Liver (tissue), 9 donors: ENCODE results near the gene PON1. TPM values are rescaled to one million over a fixed set of nuclear protein-coding genes. Genes with fewer than 3 reads are reported as not detected.

Source experiments
- DNase-seq: peaks from one replicate; pipeline ENCODE4 v3.0.0-alpha.2; 2017; ENCODE audit warnings: low spot score
- H3K27ac ChIP-seq, 2 donors: one replicate each; pipeline ENCODE4 v1.7.0; 2013; ENCODE audit warnings: inconsistent platforms in 2 of 2, low read length in 2 of 2, control low read depth in 1 of 2, low read depth in 1 of 2, mild to moderate bottlenecking in 1 of 2
- H3K27me3 ChIP-seq, 4 donors: one replicate each; pipeline versions ENCODE4 v1.6.1 to v1.7.0; 2013; ENCODE audit warnings: low read length in 3 of 4, inconsistent platforms in 1 of 4, mild to moderate bottlenecking in 1 of 4, moderate library complexity in 1 of 4; ENCODE audit not compliant: control insufficient read depth in 4 of 4, insufficient read depth in 4 of 4
- H3K36me3 ChIP-seq, 4 donors: one replicate each; pipeline versions ENCODE4 v1.6.1 to v1.7.0; 2013; ENCODE audit warnings: low read length in 3 of 4, mild to moderate bottlenecking in 3 of 4, low read depth in 1 of 4, moderate library complexity in 1 of 4; ENCODE audit not compliant: control insufficient read depth in 4 of 4, insufficient read depth in 3 of 4
- H3K4me1 ChIP-seq, 4 donors: one replicate each; pipeline versions ENCODE4 v1.6.1 to v1.7.0; 2013; ENCODE audit warnings: low read length in 3 of 4, mild to moderate bottlenecking in 3 of 4, moderate library complexity in 1 of 4; ENCODE audit not compliant: control insufficient read depth in 4 of 4, insufficient read depth in 4 of 4
- H3K4me3 ChIP-seq, 3 donors: one replicate each; pipeline versions ENCODE4 v1.6.1 to v1.7.0; 2013; ENCODE audit warnings: low read length in 3 of 3, control low read depth in 1 of 3, low read depth in 1 of 3, mild to moderate bottlenecking in 1 of 3
- H3K9ac ChIP-seq, 2 donors: one replicate each; pipeline ENCODE4 v1.7.0; 2013; ENCODE audit warnings: low read length in 2 of 2, mild to moderate bottlenecking in 2 of 2, moderate library complexity in 2 of 2, control low read depth in 1 of 2, low read depth in 1 of 2
- H3K9me3 ChIP-seq, 4 donors: one replicate each; pipeline versions ENCODE4 v1.6.1 to v1.7.0; 2013; ENCODE audit warnings: low read length in 3 of 4; ENCODE audit not compliant: control insufficient read depth in 4 of 4
- ATF3 ChIP-seq: IDR thresholded peaks from 2 replicates; pipeline ENCODE4 v1.6.1; 2016; ENCODE audit warnings: antibody characterized with exemption
- EGR1 ChIP-seq, 2 donors: IDR thresholded peaks; 2 replicates each; pipeline ENCODE4 v1.6.1; 2016 to 2018; ENCODE audit warnings: antibody characterized with exemption in 2 of 2, low read depth in 2 of 2
- FOXA1 ChIP-seq: IDR thresholded peaks from 2 replicates; pipeline ENCODE4 v1.6.1; 2016; ENCODE audit warnings: antibody characterized with exemption
- FOXA2 ChIP-seq: IDR thresholded peaks from 2 replicates; pipeline ENCODE4 v1.6.1; 2016; ENCODE audit warnings: antibody characterized with exemption
- GABPA ChIP-seq, 2 donors: IDR thresholded peaks in 1 of 2; conservative IDR thresholded peaks in 1 of 2; 2 replicates each; pipeline ENCODE4 v1.6.1; 2016; ENCODE audit warnings: antibody characterized with exemption in 2 of 2, mild to moderate bottlenecking in 1 of 2, moderate library complexity in 1 of 2
- HNF4G ChIP-seq: IDR thresholded peaks from 2 replicates; pipeline ENCODE4 v1.6.1; 2016; ENCODE audit warnings: antibody characterized with exemption
- JUND ChIP-seq, 2 donors: IDR thresholded peaks; 2 replicates each; pipeline ENCODE4 v1.6.1; 2016; ENCODE audit warnings: antibody characterized with exemption in 2 of 2
- MAX ChIP-seq: IDR thresholded peaks from 2 replicates; pipeline ENCODE4 v1.6.1; 2016; ENCODE audit warnings: antibody characterized with exemption
- NR2F2 ChIP-seq: IDR thresholded peaks from 2 replicates; pipeline ENCODE4 v1.6.1; 2016; ENCODE audit warnings: antibody characterized with exemption
- RAD21 ChIP-seq, 2 donors: IDR thresholded peaks; 2 replicates each; pipeline ENCODE4 v1.6.1; 2016; ENCODE audit warnings: antibody characterized with exemption in 2 of 2, mild to moderate bottlenecking in 2 of 2
- REST ChIP-seq: IDR thresholded peaks from 2 replicates; pipeline ENCODE4 v1.6.1; 2016; ENCODE audit warnings: antibody characterized with exemption, mild to moderate bottlenecking
- RXRA ChIP-seq, 2 donors: IDR thresholded peaks; 2 replicates each; pipeline ENCODE4 v1.6.1; 2017 to 2018; ENCODE audit warnings: antibody characterized with exemption in 2 of 2, mild to moderate bottlenecking in 1 of 2
- SP1 ChIP-seq: IDR thresholded peaks from 2 replicates; pipeline ENCODE4 v1.6.1; 2018; ENCODE audit warnings: antibody characterized with exemption, mild to moderate bottlenecking
- TAF1 ChIP-seq: conservative IDR thresholded peaks from 2 replicates; pipeline ENCODE4 v1.6.1; 2016; ENCODE audit warnings: antibody characterized with exemption, mild to moderate bottlenecking
- WGBS: extraction: QIAGEN DNeasy Blood & Tissue Kit; methylation state at CpG from one replicate; pipeline ENCODE4 v1.1.7; 2013; 5-methylcytosine and 5-hydroxymethylcytosine counted together
- polyA plus RNA-seq, 2 donors: library from polyadenylated mRNA; stranded (reverse) in 1 of 2; unstranded in 1 of 2; fragments of 200-250 nt in 1 of 2; fragments of >200 nt in 1 of 2; fragmentation: Nextera tagmentation in 1 of 2; extraction: Ambion mirVana in 1 of 2; gene quantifications; one replicate each; pipeline versions ENCODE4 v1.2.1 to v1.2.3, GENCODE V29; 2013 to 2015
- total RNA-seq, 2 donors: library from RNA; depleted of rRNA; stranded (reverse); fragments of >200 nt; gene quantifications; one replicate each; pipeline ENCODE4 v1.2.3, GENCODE V29; 2014
- TF ChIP-seq, protein P1 (sequence below): fragments of 150-350 bp; IDR thresholded peaks from 2 replicates; pipeline ENCODE4 v1.5.1; 2017; ENCODE audit warnings: improper control_type of control experiment, low read depth, low read length; ENCODE audit not compliant: missing input control
- TF ChIP-seq, protein P2 (sequence below): IDR thresholded peaks from 2 replicates; pipeline ENCODE4 v1.6.1; 2016; ENCODE audit warnings: antibody characterized with exemption
- donor health status: healthy.
- donor health status: healthy.
- donor health status: healthy.
- donor health status: healthy.
- donor health status: healthy.

PON1 gene
- total and polyA plus RNA-seq, 4 donors = 54.8 to 1,101 (median 207) TPM

- Histone ChIP-seq H3K9ac (no peak overlapping the region), H3K4me1 (no peaks in the 10 kb centered on the region), H3K27me3 (no peaks in the 10 kb centered on the region), H3K9me3 (no peaks in the 10 kb centered on the region), H3K4me3 (no peak overlapping the region), H3K36me3 (no peaks in the 10 kb centered on the region), H3K27ac (no peak overlapping the region)
- WGBS = 91% methylated on average over 1 of the region's 1 CpG
- no peak for DNase-seq
- TF ChIP-seq MAX (no peak), TAF1 (no peak), EGR1 (IDR thresholded peaks at IDR 0.05; ENCODE audit: low read depth in 2 of 2) (no peak), FOXA1 (no peak), RAD21 (IDR thresholded peaks at IDR 0.05) (no peak), HNF4G (no peak), ATF3 (no peak), SP1 (no peak)
- TF ChIP-seq, protein P1, sequence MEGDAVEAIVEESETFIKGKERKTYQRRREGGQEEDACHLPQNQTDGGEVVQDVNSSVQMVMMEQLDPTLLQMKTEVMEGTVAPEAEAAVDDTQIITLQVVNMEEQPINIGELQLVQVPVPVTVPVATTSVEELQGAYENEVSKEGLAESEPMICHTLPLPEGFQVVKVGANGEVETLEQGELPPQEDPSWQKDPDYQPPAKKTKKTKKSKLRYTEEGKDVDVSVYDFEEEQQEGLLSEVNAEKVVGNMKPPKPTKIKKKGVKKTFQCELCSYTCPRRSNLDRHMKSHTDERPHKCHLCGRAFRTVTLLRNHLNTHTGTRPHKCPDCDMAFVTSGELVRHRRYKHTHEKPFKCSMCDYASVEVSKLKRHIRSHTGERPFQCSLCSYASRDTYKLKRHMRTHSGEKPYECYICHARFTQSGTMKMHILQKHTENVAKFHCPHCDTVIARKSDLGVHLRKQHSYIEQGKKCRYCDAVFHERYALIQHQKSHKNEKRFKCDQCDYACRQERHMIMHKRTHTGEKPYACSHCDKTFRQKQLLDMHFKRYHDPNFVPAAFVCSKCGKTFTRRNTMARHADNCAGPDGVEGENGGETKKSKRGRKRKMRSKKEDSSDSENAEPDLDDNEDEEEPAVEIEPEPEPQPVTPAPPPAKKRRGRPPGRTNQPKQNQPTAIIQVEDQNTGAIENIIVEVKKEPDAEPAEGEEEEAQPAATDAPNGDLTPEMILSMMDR = no peak
- TF ChIP-seq, protein P2, sequence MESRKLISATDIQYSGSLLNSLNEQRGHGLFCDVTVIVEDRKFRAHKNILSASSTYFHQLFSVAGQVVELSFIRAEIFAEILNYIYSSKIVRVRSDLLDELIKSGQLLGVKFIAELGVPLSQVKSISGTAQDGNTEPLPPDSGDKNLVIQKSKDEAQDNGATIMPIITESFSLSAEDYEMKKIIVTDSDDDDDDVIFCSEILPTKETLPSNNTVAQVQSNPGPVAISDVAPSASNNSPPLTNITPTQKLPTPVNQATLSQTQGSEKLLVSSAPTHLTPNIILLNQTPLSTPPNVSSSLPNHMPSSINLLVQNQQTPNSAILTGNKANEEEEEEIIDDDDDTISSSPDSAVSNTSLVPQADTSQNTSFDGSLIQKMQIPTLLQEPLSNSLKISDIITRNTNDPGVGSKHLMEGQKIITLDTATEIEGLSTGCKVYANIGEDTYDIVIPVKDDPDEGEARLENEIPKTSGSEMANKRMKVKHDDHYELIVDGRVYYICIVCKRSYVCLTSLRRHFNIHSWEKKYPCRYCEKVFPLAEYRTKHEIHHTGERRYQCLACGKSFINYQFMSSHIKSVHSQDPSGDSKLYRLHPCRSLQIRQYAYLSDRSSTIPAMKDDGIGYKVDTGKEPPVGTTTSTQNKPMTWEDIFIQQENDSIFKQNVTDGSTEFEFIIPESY = no peak
Measured at GRCh38 chr7:95253986-95254385, 70.3 kb downstream of the PON1 start.

- Histone ChIP-seq H3K9ac (no peak overlapping the region), H3K27me3 (no peaks in the 10 kb centered on the region), H3K4me3 (no peak overlapping the region), H3K36me3 (no peaks in the 10 kb centered on the region), H3K4me1 (peaks cover 0 to 1% (median under 1%) of the 10 kb centered on the region in 4 donors), H3K9me3 (no peaks in the 10 kb centered on the region), H3K27ac (no peak overlapping the region)
- no peak for DNase-seq
- WGBS = 94% methylated on average over 1 of the region's 1 CpG
- no peak for TF ChIP-seq ATF3
- no peak for TF ChIP-seq REST
- TF ChIP-seq GABPA (IDR thresholded peaks at IDR 0.05 in 1 of 2, conservative IDR thresholded peaks at IDR 0.05 in 1 of 2) = no peak
- TF ChIP-seq EGR1 (IDR thresholded peaks at IDR 0.05; ENCODE audit: low read depth in 2 of 2) = no peak
- no peak for TF ChIP-seq RXRA (IDR thresholded peaks at IDR 0.05)
- no peak for TF ChIP-seq FOXA2
- no peak for TF ChIP-seq RAD21 (IDR thresholded peaks at IDR 0.05)
- no peak for TF ChIP-seq SP1
- no peak for TF ChIP-seq NR2F2
- TF ChIP-seq HNF4G = no peak
- TF ChIP-seq, protein P2 = no peak
- TF ChIP-seq JUND (IDR thresholded peaks at IDR 0.05) = no peak
- no peak for TF ChIP-seq TAF1
Measured at GRCh38 chr7:95251966-95252365, 72.4 kb downstream of the PON1 start.
